Measurements from ENCODE around the gene ELP5. TPM values are rescaled to one million over a fixed set of nuclear protein-coding genes. Genes with fewer than 3 reads are reported as not detected.

The ELP5 gene
- polyA plus RNA-seq, 3 donors = 36.1 to 49.5 (median 44.1) TPM

GRCh38 chr17:7233701-7234082, 18.3 kb upstream of the ELP5 start:
- Histone ChIP-seq H3K27me3 (ENCODE audit: control insufficient read depth in 2 of 2, insufficient read depth in 2 of 2, low read length in 2 of 2) (no peaks in the 10 kb centered on the region), H3K9me3 (replicated peaks in 1 of 2; ENCODE audit: control insufficient read depth in 1 of 2, insufficient read depth in 1 of 2, low read length in 2 of 2) (no peaks in the 10 kb centered on the region), H3K79me2 (ENCODE audit: insufficient read depth, low read length) (peaks cover 69% of the 10 kb centered on the region), H2AFZ (ENCODE audit: insufficient read depth, low read depth, low read length, poor library complexity, severe bottlenecking) (peak overlapping the region; percentile 87), H4K20me1 (ENCODE audit: insufficient read depth, low read length) (peaks cover 37% of the 10 kb centered on the region), H3K36me3 (replicated peaks in 1 of 2; ENCODE audit: control insufficient read depth in 1 of 2, insufficient read depth in 2 of 2, low read length in 2 of 2) (peaks cover 35 to 43% of the 10 kb centered on the region in 2 donors), H3K4me1 (ENCODE audit: control insufficient read depth in 1 of 2, insufficient read depth in 2 of 2, low read length in 2 of 2) (peaks cover 50 to 60% of the 10 kb centered on the region in 2 donors), H3K4me3 (replicated peaks in 1 of 3; ENCODE audit: low read depth in 2 of 3, low read length in 3 of 3) (peak overlapping the region; percentile 81 to 90 (median 86)), H3K27ac (ENCODE audit: low read depth in 1 of 2, low read length in 2 of 2) (peak overlapping the region; percentile 50 to 76), H3K9ac (ENCODE audit: insufficient read depth, low read length, poor library complexity, severe bottlenecking) (peak overlapping the region; percentile 78), H3K4me2 (replicated peaks; ENCODE audit: extremely low read depth, low read length, poor library complexity, severe bottlenecking) (peak overlapping the region; percentile 79)
- WGBS (ENCODE audit: insufficient coverage) = 0% methylated on average over 8 of the region's 9 CpGs
- intact Hi-C loops (cut with micrococcal nuclease) = loop anchor here in 1 of 2 donors (2.0 to 10.0 kb wide), 2 partner anchors 19 to 251 kb away; partner anchors contain the start of genes POLR2A and SLC35G6
- Mint-ChIP-seq H3K4me3 (peak overlapping the region; percentile 90 to 94), H3K27ac (peak overlapping the region in 6 of 7 donors; percentile 57 to 92 (median 86)), H3K27me3 (ENCODE audit: low read depth in 3 of 3) (peaks cover 0 to 2% (median 0%) of the 10 kb centered on the region in 3 donors), H3K9me3 (peaks cover 0 to 1% (median 0%) of the 10 kb centered on the region in 7 donors), H3K36me3 (peaks cover 42 to 47% of the 10 kb centered on the region in 2 donors), H3K4me1 (peaks cover 54% of the 10 kb centered on the region)
- no peak for DNase-seq
- no peak for TF ChIP-seq CTCF (IDR thresholded peaks at IDR 0.05)

- Histone ChIP-seq H4K20me1 (ENCODE audit: insufficient read depth, low read length) (peaks cover 37% of the 10 kb centered on the region), H3K4me3 (replicated peaks in 1 of 3; ENCODE audit: low read depth in 2 of 3, low read length in 3 of 3) (peak within 1 kb of the TSS; percentile 81 to 90 (median 86)), H3K9me3 (replicated peaks in 1 of 2; ENCODE audit: control insufficient read depth in 1 of 2, insufficient read depth in 1 of 2, low read length in 2 of 2) (no peaks in the 10 kb centered on the region), H3K27me3 (ENCODE audit: control insufficient read depth in 2 of 2, insufficient read depth in 2 of 2, low read length in 2 of 2) (no peaks in the 10 kb centered on the region), H2AFZ (ENCODE audit: insufficient read depth, low read depth, low read length, poor library complexity, severe bottlenecking) (peak within 1 kb of the TSS; percentile 87), H3K9ac (ENCODE audit: insufficient read depth, low read length, poor library complexity, severe bottlenecking) (peak within 1 kb of the TSS; percentile 78), H3K36me3 (replicated peaks in 1 of 2; ENCODE audit: control insufficient read depth in 1 of 2, insufficient read depth in 2 of 2, low read length in 2 of 2) (peaks cover 29 to 36% of the 10 kb centered on the region in 2 donors), H3K79me2 (ENCODE audit: insufficient read depth, low read length) (peaks cover 75% of the 10 kb centered on the region), H3K4me1 (ENCODE audit: control insufficient read depth in 1 of 2, insufficient read depth in 2 of 2, low read length in 2 of 2) (peaks cover 50 to 60% of the 10 kb centered on the region in 2 donors), H3K27ac (ENCODE audit: low read depth in 1 of 2, low read length in 2 of 2) (peak within 1 kb of the TSS; percentile 50 to 76), H3K4me2 (replicated peaks; ENCODE audit: extremely low read depth, low read length, poor library complexity, severe bottlenecking) (peak within 1 kb of the TSS; percentile 79)
- Mint-ChIP-seq H3K4me3 (peak within 1 kb of the TSS; percentile 90 to 94), H3K27me3 (ENCODE audit: low read depth in 3 of 3) (peaks cover 0 to 2% (median 0%) of the 10 kb centered on the region in 3 donors), H3K4me1 (peaks cover 54% of the 10 kb centered on the region), H3K27ac (peak within 1 kb of the TSS; percentile 76 to 92 (median 86)), H3K36me3 (peaks cover 36 to 41% of the 10 kb centered on the region in 2 donors), H3K9me3 (peaks cover 0 to 1% (median 0%) of the 10 kb centered on the region in 7 donors)
- TF ChIP-seq CTCF (IDR thresholded peaks at IDR 0.05) = no peak
- 0% methylated on average over 63 of the region's 72 CpGs for WGBS (ENCODE audit: insufficient coverage)
- intact Hi-C loops (cut with micrococcal nuclease) = loop anchor here in 1 of 2 donors (2.0 to 10.0 kb wide), 2 partner anchors 20 to 250 kb away; partner anchors contain the start of genes POLR2A and SLC35G6
- peak; percentile 92 to 93 (median 93) for DNase-seq
Observed at GRCh38 chr17:7234083-7234951, 17.7 kb upstream of the ELP5 start, which contains the start of gene DVL2. Gene DVL2, minus strand, starts transcription at chr17:7234517. Its CDS starts 255 bp downstream, at chr17:7234262.
